A549 (cell line): Measurements from ENCODE around the gene PI4KA. TPM values are rescaled to one million over a fixed set of nuclear protein-coding genes. Genes with fewer than 3 reads are reported as not detected.

ENCODE experiments used
- ATAC-seq, 2 experiments: fragments of 200-7000 bp in 1 of 2; fragments of >200 bp in 1 of 2; cut with Nextera tagmentation in 1 of 2; cut with Tn5 transposase in 1 of 2; 3 replicates each; pipeline versions ENCODE4 v1.8.0 to v1.9.1; 2018 to 2020; ENCODE audit warnings: mild to moderate bottlenecking in 1 of 2, moderate library complexity in 1 of 2
- CTCF ChIA-PET: fragments of 300-600 bp; sonication (Branson Sonifier 250); formaldehyde crosslinking; extraction: SDS; loops from one replicate; lab custom pipeline; 2021; ENCODE audit warnings: antibody characterized with exemption, inconsistent platforms; lab: Yijun Ruan, JAX
- POLR2A ChIA-PET: fragments of 350-600 bp; formaldehyde crosslinking; extraction: SDS; loops from one replicate; lab custom pipeline; 2021; ENCODE audit warnings: antibody characterized with exemption, inconsistent platforms; lab: Yijun Ruan, JAX
- DNase-seq, 2 experiments: peaks; one replicate each; pipeline versions ENCODE4 v3.0.0 to v3.0.0-alpha.2; 2011 to 2016; ENCODE audit warnings: low read depth in 1 of 2, low spot score in 1 of 2
- FAIRE-seq: peaks from 2 replicates; lab custom pipeline; 2011; peaks lifted over from hg19 to GRCh38; lab: Jason Lieb, UNC
- H3K27ac ChIP-seq, 2 experiments: fragments of >200 bp; sonication (Bioruptor Twin); formaldehyde crosslinking; 3 replicates each; pipeline ENCODE4 v1.5.1; 2016 to 2017
- H3K4me1 ChIP-seq: fragments of >200 bp; sonication (Bioruptor Twin); formaldehyde crosslinking; 3 replicates; pipeline ENCODE4 v1.6.1; 2016
- H3K4me2 ChIP-seq: fragments of >200 bp; sonication (Bioruptor Twin); formaldehyde crosslinking; 3 replicates; pipeline ENCODE4 v1.6.1; 2016
- H3K4me3 ChIP-seq: fragments of >200 bp; sonication (Bioruptor Twin); formaldehyde crosslinking; 3 replicates; pipeline ENCODE4 v1.5.1; 2016
- H3K9me3 ChIP-seq: fragments of >200 bp; sonication (Bioruptor Twin); formaldehyde crosslinking; 3 replicates; pipeline ENCODE4 v1.6.1; 2016
- CBX8 ChIP-seq: fragments of 200-600 bp; sonication (generic); IDR thresholded peaks from 2 replicates; pipeline ENCODE4 v1.6.1; 2016
- EP300 ChIP-seq, 2 experiments: fragments of >200 bp; sonication (Bioruptor Twin); formaldehyde crosslinking; IDR thresholded peaks; 2 replicates in 1 of 2; 3 replicates in 1 of 2; pipeline ENCODE4 v1.6.1; 2016 to 2017
- HOXA7 ChIP-seq: fragments of 250-450 bp; sonication (Bioruptor Pico); IDR thresholded peaks from 2 replicates; pipeline ENCODE4 v1.5.0; 2020; ENCODE audit warnings: mild to moderate bottlenecking, moderate library complexity
- HOXB5 ChIP-seq: fragments of 250-450 bp; sonication (Bioruptor Pico); IDR thresholded peaks from 2 replicates; pipeline ENCODE4 v1.5.0; 2020; ENCODE audit warnings: mild to moderate bottlenecking, moderate library complexity
- JUN ChIP-seq, 2 experiments: fragments of >200 bp; sonication (Bioruptor Twin); formaldehyde crosslinking; IDR thresholded peaks; 2 replicates in 1 of 2; 3 replicates in 1 of 2; pipeline ENCODE4 v1.6.1; 2016 to 2017
- KDM1A ChIP-seq: fragments of 200-600 bp; sonication (generic); IDR thresholded peaks from 2 replicates; pipeline ENCODE4 v1.6.1; 2016; ENCODE audit warnings: low read depth, mild to moderate bottlenecking
- RAD21 ChIP-seq, 2 experiments: fragments of >200 bp in 1 of 2; sonication (Bioruptor Twin) in 1 of 2; formaldehyde crosslinking in 1 of 2; IDR thresholded peaks in 1 of 2; conservative IDR thresholded peaks in 1 of 2; 2 replicates in 1 of 2; 3 replicates in 1 of 2; pipeline ENCODE4 v1.6.1; 2012 to 2018; ENCODE audit warnings: inconsistent platforms in 1 of 2
- RARB ChIP-seq: fragments of 250-450 bp; sonication (Bioruptor Pico); IDR thresholded peaks from 2 replicates; pipeline ENCODE4 v1.8.0; 2021; ENCODE audit warnings: mild to moderate bottlenecking, moderate library complexity
- RFX5 ChIP-seq: fragments of 450-650 bp; IDR thresholded peaks from 2 replicates; pipeline ENCODE4 v1.7.1; 2014; ENCODE audit warnings: antibody characterized with exemption, mild to moderate bottlenecking, moderate library complexity
- RNF2 ChIP-seq: fragments of 200-600 bp; sonication (generic); IDR thresholded peaks from 2 replicates; pipeline ENCODE4 v1.6.1; 2016; ENCODE audit warnings: low read depth, mild to moderate bottlenecking, antibody characterized with exemption, moderate library complexity, borderline replicate concordance
- SMC3 ChIP-seq: fragments of >200 bp; sonication (Bioruptor Twin); formaldehyde crosslinking; IDR thresholded peaks from 3 replicates; pipeline ENCODE4 v1.6.1; 2018; ENCODE audit warnings: inconsistent platforms
- WGBS: methylation state at CpG from one replicate; pipeline ENCODE4 v1.1.6; 2017; ENCODE audit errors: missing lambda C conversion rate; 5-methylcytosine and 5-hydroxymethylcytosine counted together
- polyA plus RNA-seq, 4 experiments: library from polyadenylated mRNA; depleted of rRNA in 3 of 4; stranded (reverse); fragments of >200 nt; fragmentation: RNase III in 1 of 4; extraction: RNeasy Plus Mini Kit Qiagen cat#74134 plus additional on column Dnase treatment in 1 of 4; gene quantifications; 2 replicates in 3 of 4; 3 replicates in 1 of 4; pipeline ENCODE4 v1.2.3, GENCODE V29; 2011 to 2017
- TF ChIP-seq, protein P1 (sequence below): fragments of >200 bp; sonication (Bioruptor Twin); formaldehyde crosslinking; IDR thresholded peaks from 3 replicates; pipeline ENCODE4 v1.5.1; 2016
- TF ChIP-seq, protein P2 (sequence below): fragments of 250-450 bp; sonication (Bioruptor Pico); IDR thresholded peaks from 2 replicates; pipeline ENCODE4 v1.5.0; 2021; ENCODE audit warnings: mild to moderate bottlenecking, moderate library complexity, borderline replicate concordance
- TF ChIP-seq, protein P3 (sequence below): IDR thresholded peaks from 2 replicates; pipeline ENCODE4 v1.6.1; 2012

PI4KA gene
- polyA plus RNA-seq, 2 of the 4 experiments (the other 2 are of a cell fraction) = 14.4 to 21.3 TPM

DNA sequence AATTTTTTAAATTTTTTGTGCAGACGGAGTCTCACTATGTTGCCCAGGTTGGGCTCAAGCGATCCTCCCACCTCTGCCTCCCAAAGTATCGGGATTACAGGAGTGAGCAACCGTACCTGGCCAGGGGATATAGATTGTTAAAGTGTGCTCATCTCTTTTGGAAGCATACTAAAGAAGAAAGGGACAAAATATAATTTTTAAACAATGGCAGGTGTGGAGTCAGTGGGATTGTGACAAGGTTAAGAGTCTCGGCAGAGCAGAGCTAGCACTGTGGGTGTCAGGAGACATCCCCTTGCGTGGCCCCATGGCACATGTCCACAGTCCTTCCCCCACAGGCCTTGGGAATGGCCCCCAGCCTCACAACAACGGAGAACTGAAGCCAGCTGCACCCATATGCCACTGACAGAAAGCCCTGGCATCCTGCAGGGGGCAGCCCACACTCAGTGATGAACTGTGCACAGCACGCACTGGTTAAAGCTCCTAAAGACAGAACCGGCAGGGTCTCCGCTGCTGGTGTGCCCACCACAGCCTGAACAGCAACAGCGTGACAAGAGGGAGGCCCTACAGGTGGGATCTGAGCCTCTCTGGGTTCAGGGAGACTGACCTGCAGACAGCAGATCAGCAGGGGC is 54.8 kb downstream of the PI4KA start:
- Histone ChIP-seq H3K27ac (no peak overlapping the region), H3K4me1 (peaks cover 24% of the 10 kb centered on the region), H3K4me2 (no peak overlapping the region), H3K9me3 (no peaks in the 10 kb centered on the region), H3K4me3 (no peak overlapping the region)
- FAIRE-seq (no peak), DNase-seq (peak; percentile 22 to 39), ATAC-seq (peak; percentile 85 to 86; a peak in 5 of 6 replicates)
- TF ChIP-seq RAD21 (conservative IDR thresholded peaks at IDR 0.05 in 1 of 2, IDR thresholded peaks at IDR 0.05 in 1 of 2) = peak; percentile 64 to 78
- no peak for TF ChIP-seq EP300 (IDR thresholded peaks at IDR 0.05)
- TF ChIP-seq SMC3 = 0 out of 3 replicates have a peak, but pooled peaks have one; percentile 28
- TF ChIP-seq, protein P1, sequence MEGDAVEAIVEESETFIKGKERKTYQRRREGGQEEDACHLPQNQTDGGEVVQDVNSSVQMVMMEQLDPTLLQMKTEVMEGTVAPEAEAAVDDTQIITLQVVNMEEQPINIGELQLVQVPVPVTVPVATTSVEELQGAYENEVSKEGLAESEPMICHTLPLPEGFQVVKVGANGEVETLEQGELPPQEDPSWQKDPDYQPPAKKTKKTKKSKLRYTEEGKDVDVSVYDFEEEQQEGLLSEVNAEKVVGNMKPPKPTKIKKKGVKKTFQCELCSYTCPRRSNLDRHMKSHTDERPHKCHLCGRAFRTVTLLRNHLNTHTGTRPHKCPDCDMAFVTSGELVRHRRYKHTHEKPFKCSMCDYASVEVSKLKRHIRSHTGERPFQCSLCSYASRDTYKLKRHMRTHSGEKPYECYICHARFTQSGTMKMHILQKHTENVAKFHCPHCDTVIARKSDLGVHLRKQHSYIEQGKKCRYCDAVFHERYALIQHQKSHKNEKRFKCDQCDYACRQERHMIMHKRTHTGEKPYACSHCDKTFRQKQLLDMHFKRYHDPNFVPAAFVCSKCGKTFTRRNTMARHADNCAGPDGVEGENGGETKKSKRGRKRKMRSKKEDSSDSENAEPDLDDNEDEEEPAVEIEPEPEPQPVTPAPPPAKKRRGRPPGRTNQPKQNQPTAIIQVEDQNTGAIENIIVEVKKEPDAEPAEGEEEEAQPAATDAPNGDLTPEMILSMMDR = peak; percentile 51
- ChIA-PET CTCF (interaction anchor here (0.6 to 3.8 kb wide), 30 partner anchors 9 to 202 kb away, joined by 3 to 26 read pairs (median 4); partner anchors contain the start of genes CRKL, LZTR1 and SNAP29), POLR2A (interaction anchor here (0.5 to 1.5 kb wide), 3 partner anchors 143 to 195 kb away, joined by 3 to 4 read pairs (median 4); partner anchors contain the start of gene LZTR1)
- WGBS = 82% methylated on average over 6 of the region's 11 CpGs

DNA sequence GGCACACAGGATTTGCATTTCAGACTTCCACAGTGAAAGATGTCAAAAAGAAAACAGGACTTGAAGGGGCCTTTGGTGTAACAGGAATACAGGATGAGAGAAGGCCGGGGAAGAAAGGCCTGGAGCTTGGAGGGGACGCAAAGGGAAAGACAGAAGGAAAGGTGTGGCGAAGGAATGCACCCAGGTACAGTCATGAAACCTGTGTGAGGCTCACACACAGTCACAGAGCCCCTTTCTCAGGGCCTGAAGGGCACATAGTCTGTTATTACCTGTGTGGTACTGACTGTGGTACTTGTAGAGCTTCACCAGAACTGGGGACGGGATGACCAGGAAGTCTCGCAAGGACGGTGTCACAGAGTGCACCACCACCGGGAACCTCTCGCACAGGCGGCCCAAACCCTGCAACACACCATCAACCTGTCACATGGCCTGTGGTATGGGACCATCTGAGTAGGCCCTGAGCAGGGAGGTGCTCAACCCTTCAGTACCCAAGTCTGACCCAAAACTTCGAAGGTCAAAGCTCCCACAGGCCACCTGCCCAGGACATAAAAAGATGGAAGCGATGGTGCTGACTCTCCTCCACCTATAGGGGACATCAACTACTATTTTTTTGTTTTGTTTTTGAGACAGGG is 55.6 kb downstream of the PI4KA start:
- Histone ChIP-seq H3K4me2 (no peak overlapping the region), H3K27ac (no peak overlapping the region), H3K9me3 (no peaks in the 10 kb centered on the region), H3K4me1 (peaks cover 24% of the 10 kb centered on the region), H3K4me3 (no peak overlapping the region)
- DNase-seq (no peak), FAIRE-seq (no peak), ATAC-seq (no peak)
- ChIA-PET CTCF (interaction anchor here (0.7 to 3.8 kb wide), 14 partner anchors 9 to 120 kb away, joined by 3 to 26 read pairs (median 5); partner anchors contain the start of gene SNAP29), POLR2A (interaction anchor here (1.5 kb wide), 1 partner anchor 179 kb away, joined by 3 read pairs; the partner anchor contains the start of gene LZTR1)
- 94% methylated on average over 8 of the region's 11 CpGs for WGBS
- TF ChIP-seq HOXA7 (CRISPR knock-in tag) (no peak), RNF2 (no peak), RFX5 (no peak), HOXB5 (CRISPR knock-in tag) (no peak), JUN (IDR thresholded peaks at IDR 0.05) (no peak), KDM1A (no peak), CBX8 (no peak), RARB (CRISPR knock-in tag) (no peak)
- TF ChIP-seq, protein P1 = no peak
- TF ChIP-seq, protein P2, sequence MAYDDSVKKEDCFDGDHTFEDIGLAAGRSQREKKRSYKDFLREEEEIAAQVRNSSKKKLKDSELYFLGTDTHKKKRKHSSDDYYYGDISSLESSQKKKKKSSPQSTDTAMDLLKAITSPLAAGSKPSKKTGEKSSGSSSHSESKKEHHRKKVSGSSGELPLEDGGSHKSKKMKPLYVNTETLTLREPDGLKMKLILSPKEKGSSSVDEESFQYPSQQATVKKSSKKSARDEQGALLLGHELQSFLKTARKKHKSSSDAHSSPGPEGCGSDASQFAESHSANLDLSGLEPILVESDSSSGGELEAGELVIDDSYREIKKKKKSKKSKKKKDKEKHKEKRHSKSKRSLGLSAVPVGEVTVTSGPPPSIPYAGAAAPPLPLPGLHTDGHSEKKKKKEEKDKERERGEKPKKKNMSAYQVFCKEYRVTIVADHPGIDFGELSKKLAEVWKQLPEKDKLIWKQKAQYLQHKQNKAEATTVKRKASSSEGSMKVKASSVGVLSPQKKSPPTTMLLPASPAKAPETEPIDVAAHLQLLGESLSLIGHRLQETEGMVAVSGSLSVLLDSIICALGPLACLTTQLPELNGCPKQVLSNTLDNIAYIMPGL (CRISPR knock-in tag) = no peak
- TF ChIP-seq, protein P3, sequence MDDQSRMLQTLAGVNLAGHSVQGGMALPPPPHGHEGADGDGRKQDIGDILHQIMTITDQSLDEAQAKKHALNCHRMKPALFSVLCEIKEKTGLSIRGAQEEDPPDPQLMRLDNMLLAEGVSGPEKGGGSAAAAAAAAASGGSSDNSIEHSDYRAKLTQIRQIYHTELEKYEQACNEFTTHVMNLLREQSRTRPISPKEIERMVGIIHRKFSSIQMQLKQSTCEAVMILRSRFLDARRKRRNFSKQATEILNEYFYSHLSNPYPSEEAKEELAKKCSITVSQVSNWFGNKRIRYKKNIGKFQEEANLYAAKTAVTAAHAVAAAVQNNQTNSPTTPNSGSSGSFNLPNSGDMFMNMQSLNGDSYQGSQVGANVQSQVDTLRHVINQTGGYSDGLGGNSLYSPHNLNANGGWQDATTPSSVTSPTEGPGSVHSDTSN = no peak
